RPMI7951 (cell line): ENCODE data around the gene LYST. TPM values are rescaled to one million over a fixed set of nuclear protein-coding genes. Genes with fewer than 3 reads are reported as not detected.

Experiments used
- DNase-seq: peaks from one replicate; pipeline ENCODE4 v3.0.0-alpha.2; 2012; ENCODE audit warnings: low read depth
- total RNA-seq: library from RNA; depleted of rRNA; stranded (reverse); fragments of >200 nt; shearing (Covaris generic); gene quantifications from 2 replicates; pipeline ENCODE4 v1.2.3, GENCODE V29; 2014

LYST gene
- total RNA-seq, 1 experiment from 2014 or later, result 16.9 TPM

DNA sequence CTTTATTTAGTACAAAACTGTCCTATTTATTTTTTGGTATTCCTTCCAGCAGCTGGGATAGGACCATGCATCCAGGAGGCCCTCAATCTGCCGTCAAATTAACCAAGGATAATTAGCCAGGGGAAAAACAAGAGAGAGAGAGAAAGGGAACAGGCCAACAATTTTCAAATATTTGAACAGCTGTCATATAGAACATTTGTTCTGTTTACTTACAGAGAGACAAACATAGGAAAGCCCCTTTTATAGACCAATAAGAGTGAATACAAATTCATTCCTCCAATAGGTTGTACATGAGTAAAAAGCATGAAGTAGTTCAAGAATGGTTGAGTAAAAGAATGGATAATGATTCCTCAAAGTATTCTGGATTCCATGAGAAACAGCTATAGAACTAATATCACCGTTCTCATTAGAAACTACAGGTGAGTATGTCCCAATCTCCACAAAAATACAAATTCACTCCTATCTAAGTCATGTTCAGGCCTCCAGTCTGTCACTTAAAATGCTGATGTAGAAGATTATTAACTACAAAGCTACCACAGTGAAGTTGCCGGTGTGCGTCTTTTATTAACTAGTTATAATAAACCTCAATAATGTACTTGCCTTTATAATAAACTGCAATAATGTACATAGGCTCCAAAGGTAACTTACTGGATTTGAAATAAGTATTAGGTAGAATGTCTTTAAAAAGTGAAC lies 152.4 kb downstream of the LYST start:
- DNase-seq, result no peak

DNA sequence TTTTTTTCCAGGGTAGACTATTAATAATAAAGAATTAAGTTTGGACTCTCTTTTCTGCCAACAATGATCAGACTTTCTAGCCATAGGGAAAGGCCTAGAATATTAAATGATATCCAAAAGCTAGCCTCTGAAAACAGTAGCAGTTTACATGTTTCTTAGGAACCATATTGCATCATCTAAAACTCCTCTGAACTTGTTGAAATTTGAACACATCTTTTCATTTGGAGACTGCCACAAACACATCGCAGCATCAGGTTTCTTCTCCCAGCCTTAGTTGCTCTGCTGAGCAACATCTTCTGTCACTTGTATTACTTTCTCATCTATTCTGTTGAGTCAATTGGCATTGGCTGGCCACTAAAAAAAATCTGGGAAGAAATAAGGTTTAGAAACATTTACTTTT lies 153.9 kb downstream of the LYST start:
- DNase-seq, result no peak

DNA sequence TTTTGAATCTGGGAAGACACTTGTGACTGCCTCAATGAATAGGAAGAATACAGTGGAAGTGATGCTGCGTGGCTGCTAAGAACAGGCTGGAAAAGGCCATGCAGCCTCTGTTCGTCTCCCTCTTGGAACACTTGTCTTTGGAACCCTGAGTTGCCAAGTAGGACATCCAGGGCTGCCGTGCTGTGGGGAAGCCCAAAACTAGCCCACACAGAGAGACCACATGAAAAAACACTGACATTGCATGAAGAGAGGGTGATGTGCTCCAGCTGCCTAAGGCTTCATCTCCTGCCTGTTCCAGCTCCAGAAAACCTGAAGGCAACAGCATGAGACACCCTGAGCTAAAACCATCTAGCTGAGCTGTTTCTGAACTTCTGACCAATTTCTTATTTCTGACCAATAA lies 156.0 kb downstream of the LYST start:
- DNase-seq, result no peak

DNA sequence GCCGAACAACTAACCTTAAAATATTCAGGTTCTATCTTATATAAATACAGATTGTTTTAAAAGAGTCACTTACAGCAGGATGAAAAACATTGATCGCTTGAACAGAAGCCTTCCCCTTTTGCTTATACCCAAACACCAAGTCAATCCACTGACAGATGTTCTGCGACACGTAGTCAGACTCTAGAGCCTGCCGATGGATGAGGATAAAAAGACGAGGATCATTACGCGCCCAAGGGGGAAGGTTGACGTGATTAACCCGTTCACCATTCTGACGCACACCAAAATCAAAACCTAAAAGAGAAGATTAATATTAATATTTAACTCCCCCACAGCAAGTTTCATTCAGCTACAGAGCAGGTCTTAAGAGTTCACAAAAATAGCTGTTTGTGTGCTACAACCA lies 157.7 kb downstream of the LYST start:
- no peak for DNase-seq

DNA sequence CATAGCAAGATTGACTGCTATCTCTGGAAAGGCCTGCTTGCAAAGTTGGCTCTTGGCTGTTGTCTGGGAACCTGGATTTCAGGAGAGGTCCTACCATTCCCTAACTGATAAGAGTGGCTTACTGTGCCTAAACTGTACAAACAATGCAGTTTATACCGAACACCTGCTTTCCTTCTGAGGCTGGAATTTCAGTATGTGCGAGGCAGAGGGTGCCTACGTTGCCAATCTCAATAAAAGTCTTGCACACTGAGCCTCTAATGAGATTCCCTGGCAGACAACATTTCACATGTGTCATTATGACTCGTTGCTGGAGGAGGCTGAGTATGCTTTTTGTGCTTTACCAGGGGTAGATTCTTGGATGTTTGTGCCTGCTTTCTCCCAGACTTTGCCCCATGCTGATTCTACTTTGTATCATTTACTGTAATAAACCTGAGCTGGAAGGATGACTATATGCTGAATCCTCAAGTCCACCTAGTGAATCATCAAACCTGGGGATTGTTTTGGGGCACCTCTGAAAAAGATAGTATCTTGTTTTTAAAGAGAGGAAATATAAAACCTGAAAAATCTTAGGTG lies 158.2 kb downstream of the LYST start:
- DNase-seq, result peak; percentile 5

DNA sequence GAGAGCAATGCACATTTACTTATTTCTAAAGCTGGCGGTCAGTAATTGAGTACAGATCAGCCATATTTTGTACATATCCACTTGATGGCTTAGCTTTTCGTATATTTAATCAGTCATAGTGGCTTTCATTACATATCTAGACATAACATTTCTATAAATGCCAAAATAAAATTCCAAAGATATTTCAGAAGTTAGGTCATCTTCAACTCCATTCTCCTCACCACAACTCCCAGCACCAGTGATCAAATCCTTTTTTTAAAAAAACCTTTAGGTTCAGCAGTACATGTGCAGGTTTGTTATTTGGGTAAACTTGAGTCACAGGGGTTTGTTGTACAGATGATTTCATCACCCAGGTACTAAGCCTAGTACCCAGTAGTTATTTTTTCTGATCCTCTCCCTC lies 163.2 kb downstream of the LYST start:
- DNase-seq, result no peak

DNA sequence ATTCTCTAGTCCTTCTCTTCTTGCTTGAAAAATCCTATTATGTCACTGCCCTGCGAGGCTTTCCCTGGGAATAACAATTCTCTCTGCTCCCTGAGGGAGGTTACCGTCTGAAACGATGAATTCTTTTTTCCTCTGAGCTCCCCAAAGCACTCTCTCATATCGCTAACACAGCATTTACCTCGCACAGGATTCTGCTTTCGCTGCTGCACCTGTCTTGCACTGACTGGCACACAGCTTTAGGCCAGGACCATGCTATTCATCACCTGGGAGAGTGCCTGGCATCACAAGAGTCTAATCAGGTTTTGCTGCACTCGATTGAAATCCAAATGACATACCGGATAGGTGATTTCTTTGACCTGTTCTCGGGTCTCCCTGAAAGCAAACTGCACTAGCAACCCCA lies 164.3 kb downstream of the LYST start:
- DNase-seq, result no peak

DNA sequence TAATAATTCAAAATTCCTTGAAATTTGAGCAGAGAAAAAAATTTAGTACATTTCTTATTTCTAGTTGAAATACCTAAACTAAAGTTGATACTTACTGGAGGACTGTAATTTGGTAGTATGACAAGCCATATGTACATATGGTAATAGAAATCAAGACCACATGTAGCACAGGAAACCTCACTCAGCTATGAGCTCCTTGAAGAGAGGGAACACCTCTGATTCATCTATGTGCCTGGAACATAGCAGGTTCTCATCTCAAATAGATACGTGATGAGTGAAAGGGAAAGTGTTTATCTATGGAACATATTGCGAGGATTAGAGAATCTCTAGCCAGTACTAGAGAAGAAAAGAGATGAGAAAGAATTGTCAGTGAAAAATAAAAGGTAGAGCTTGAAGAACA lies 169.2 kb downstream of the LYST start:
- no peak for DNase-seq

DNA sequence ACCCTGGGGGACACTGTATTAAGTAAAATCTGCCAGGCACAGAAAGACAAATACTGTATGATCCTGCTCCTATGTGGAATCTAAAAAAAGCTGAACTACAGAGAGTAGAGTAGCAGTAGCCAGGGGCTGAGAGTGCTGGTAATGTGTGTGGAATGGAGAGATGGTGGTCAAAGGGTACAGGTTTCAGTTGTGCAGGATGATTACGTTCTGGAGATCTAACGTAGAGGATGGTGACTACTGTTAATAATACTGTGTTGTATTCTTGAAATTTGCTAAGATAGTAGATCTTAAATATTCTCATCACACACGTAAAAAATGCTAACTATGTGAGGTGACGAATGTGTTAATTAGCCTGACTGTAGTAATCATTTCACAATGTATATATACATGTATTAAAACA lies 177.3 kb downstream of the LYST start:
- DNase-seq, result no peak

DNA sequence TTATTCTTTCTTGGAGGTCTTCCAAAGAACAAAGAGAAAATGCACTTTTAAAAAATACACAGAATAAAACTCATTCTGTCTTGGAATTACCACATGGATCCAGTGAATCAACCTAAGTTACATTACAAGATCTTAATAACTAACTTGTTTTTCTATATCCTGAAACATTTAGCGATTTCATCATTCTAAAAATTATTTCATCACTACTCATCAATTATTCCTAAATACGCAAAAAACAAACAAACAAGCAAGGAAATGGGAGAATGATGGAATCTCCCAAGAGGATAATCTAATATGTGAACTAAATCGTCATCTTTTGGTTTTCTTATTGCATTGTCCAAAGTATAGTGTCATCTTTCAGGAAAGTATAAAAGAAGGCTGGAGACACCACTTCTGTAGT lies 178.6 kb downstream of the LYST start:
- no peak for DNase-seq

DNA sequence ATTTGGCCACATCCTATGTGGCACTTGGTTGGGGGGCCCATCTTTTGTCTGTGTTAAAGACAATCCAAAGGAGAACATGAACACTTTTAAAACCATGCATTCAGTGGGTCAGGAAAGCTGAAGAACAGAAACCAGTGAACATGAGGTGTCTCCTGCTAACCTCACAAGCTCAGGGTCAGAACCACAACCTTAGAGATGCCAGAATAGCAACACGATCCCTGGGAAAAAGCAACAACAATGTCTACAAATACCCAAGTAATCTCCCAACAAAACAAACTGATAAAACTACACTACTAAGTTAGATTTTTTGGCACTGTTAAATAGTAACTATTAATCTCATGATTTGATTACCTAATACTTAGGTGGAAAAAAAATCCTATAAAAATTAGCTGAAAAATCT lies 183.1 kb downstream of the LYST start:
- DNase-seq, result no peak

DNA sequence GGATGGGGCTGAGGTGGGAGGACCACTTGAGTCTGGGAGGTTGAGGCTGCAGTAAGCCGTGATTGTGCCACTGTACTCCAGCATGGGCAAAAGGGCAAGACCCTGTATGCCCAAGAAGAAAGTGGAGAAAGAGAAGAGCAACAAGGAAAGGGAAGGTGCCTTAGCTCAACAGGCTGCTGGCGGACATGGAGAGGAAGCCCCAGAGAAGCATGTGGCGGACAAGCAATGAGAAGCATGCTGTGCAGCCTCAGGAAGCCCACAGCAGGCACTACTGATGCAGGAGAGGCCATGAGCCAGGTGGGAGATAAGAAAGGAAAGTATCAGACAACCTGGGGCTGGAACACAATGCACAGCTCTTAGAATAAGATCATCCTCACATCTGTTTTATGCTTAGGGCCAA lies 184.5 kb downstream of the LYST start:
- no peak for DNase-seq

DNA sequence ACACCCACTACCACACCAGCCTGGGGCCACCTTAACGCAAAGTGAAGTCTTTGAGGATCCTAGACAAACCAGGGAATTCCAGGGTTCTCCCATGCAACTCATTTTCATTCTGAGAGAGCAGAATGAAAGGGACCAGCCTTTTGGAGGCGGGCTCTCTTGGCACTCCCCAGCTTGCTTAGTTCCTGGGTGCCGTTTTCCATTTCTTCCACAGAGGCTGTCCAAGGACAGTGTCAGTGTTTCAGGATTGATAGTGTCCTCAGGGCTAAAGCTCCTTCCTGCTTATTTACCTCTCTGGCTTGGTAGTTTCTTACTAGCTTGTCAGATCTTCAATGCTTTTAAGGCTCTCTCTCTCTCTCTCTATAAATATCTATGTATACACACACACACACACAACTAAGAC lies 187.1 kb downstream of the LYST start:
- no peak for DNase-seq

DNA sequence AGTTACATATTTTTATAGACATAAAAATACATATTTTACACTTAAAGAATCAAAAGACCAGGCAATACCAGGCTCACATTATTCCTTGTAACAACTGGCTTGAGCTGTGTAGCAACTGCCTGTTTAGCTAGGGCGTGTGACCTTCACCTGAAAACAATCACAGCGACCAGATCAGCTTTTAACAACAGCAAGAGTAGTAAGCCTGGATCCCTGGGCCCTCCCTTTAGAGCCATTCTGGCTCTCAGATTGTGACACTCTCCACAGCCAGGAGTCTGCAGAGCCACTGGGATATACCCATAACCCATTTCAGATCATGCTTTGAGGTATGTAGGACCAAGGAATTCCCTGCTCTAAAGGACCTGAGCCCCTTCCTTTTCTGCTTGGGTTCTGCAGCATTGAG lies 187.7 kb downstream of the LYST start:
- DNase-seq, result no peak

DNA sequence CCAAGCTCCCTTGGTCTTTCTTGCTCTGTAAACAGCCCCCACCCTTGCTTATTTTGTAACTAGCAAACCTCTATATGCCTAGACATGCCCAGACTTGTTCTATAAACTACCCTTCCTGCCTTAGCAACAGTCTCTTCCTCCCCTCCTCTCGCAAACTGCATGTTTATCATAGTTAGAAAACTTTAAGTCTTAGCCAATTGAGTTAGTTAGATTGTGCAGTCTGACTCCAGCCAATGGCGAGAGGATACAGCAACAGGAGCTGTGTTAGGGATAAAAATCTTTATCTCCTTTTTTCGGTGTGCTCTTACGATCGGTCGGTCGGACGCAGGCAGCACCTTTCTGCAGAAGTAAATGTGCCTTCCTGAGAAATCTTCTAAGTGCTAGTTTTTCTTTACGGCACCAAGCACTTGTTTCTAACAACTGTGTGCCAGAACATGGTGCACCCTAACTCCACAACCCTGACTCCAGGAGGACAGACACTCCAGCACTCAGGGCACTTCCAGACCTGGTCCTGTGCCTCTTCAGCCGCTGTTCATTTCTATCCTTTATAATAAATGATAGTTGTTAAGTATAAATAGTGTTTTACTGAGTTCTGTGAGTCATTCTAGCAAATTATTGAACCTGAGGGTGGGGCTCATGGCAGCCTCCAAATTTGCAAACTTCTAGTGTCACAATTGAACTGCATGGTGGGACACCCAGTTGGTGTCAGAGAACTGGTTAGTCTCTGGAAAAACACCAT lies 191.4 kb downstream of the LYST start:
- no peak for DNase-seq

DNA sequence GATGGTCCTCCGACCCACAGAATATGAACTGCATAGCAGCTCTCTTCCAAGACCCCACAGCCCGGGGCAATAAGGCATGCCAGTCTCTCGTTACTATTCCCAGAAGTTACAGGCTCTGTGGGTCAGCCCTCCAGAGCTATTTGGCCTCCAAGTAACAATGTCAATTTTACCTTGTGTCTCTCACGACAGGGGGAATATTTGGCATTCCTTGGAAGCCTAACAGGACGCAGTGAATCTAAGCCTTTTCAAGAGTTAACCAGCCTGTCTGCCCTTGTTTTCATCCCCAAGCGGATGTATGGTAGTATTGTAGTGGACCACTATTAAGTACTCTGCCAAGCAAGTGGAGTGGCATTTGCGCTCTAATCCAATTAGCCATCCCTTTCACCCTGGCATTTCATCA lies 192.7 kb downstream of the LYST start:
- DNase-seq, result no peak

DNA sequence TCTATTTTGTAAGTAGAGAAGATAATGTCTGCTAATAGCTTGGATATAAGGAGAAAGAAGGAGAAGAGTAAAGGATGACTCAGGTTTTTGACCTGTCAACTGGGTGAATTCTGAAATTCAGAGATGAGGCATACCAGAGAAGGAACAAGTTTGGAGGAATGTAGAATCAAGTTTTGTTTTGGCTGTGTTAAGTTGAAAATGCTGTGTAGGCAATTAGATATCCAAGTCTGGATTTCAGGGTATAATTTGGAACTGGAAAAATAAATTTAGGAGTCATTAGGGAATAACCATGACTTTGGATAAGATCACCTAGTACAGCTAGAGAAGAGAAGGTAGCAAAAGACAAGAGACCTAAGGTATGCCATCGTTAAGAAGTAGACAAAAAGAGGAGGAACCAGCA lies 194.7 kb downstream of the LYST start:
- no peak for DNase-seq

DNA sequence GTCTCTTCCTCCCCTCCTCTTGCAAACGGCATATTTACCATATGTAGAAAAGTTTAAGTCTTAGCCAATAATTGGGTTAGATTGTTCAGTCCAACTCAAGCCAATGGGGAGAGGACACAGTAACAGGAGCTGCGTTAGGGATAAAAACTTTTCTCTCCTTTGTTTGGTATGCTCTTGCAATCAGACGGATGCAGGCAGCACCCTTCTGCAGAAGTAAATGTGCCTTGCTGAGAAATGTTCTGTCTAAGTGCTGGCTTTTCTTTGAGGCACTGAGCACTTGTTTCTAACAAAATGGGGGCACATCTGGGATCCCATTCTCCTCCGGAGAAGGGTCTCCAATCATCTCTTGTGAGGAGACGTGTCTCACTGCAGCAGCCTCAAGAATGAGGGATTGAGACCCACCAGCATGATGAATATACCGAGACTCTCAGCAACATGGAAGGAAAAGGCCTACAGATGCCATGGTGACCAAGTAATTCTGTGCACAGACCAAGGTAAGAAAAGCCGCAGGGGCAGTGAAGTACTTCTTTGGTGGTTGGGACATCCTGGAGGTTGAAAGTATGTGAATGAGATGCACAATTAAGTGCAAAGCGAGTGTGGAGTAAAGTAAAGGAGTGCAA lies 196.4 kb downstream of the LYST start:
- no peak for DNase-seq

DNA sequence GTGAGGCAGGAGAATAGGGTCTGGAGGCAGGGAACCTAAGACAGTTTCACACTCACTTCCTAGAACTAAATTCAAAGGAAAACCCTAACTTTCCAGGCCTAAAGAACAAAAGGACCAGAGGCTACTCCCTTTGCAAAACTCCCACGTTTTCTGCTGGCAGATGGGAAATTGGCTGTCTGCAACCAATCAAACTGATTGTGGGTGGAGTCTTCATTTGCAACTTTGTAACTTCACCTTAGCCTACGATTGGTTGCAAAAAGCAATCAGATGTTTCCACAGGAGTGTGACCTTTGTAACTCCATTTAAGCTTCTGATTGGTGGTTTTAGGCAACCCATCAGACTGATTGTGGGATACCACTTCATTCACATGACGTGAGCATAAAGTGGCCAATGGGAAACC lies 197.4 kb downstream of the LYST start:
- no peak for DNase-seq

DNA sequence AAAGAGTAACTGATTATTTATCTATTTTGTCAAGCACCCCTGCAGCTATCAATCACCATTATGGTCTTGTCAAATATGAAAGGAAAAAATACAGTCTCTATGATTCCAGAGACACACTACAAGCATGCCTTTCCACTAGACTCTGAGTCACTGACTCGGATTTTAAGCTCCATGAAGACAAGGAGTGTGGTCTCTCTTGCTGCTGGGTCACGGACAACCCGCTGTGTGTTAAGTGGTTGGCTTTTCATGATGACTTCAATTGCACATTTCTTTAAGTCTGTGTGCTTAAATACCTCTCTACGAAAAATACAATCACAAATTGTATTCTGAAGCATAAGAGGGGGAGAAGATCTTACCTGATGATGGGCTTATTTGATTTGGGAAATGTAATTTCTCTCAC lies 203.1 kb downstream of the LYST start:
- DNase-seq, result no peak

DNA sequence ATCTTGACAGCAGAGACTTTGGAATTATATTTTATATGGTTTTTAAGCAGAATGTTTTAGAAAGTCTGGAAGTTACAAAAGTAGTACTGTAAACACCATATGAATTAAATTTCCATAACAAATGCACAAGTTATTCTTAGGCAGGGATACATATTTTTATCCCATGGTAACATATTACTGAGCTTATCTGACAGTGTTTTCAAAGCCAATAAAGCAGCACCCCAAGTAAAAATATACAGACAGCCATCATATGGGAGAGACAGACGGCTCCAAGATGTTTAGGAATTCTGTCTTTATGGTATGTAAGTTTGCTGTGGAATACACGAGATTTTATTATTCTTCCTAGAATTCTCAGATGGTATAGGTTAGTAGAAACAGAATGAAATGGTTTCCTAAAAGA lies 205.1 kb downstream of the LYST start:
- DNase-seq, result no peak

DNA sequence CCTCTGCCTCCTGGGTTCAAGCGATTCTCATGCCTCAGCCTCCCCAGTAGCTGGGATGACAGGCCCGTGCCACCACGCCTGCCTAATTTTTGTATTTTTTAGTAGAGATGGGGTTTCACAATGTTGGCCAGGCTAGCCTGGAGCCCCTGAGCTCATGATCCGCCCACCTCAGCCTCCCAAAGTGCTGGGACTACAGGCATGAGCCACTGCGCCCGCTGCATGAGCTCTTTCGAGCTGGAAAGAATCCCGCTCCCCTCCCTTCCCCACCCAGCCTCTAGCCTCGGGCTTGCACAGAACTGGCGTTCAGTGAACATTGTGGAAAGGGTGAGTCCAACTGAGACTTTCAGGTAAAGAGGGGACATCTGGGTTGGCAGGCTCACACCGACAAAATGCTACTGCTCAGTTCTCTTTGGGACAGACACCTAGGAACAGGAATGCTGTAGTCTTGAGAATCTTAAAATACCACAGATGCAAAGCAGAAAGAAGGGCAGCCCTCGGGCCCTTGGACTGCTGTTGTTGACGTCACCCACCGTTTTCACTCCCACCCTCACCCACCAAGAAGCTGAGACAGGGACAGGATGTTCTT lies 207.4 kb downstream of the LYST start:
- no peak for DNase-seq
